HG02970 (cell line): Measurements from ENCODE around the gene TNFSF9.
"Not testable (repeated sequence)": the region's sequence is repeated elsewhere in the genome, so short reads cannot be mapped to it uniquely, and the experiment has no call there.

Experiments used
- ATAC-seq: cut with Tn5 transposase; IDR thresholded peaks from one replicate; pipeline ENCODE4 v1.9.1; 2021; ENCODE audit warnings: mild to moderate bottlenecking, moderate library complexity, moderate number of reproducible peaks; ENCODE audit not compliant: unreplicated experiment, low FRiP score

The TNFSF9 gene

GRCh38 chr19:6531163-6531955 lies 533 bp downstream of the TNFSF9 start:
- peak; percentile 9 for ATAC-seq

DNA sequence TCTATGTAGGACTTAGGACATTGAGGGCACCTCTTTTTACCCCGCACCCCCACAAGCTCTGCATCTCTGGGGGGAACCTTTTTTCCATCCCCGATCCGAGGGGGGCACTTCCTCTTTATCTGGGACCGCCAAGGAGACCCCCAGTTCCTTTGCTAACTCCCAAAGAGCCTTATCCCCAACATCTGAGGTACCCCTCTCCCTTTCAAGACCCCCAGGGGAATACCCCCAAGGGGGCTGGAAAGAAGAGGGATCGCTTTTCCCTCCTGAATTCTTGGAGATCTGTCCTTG lies 1.1 kb downstream of the TNFSF9 start:
- no peak for ATAC-seq

GRCh38 chr19:6532244-6532999 lies 1.6 kb downstream of the TNFSF9 start:
- ATAC-seq = no peak

- no peak for ATAC-seq
Observed at GRCh38 chr19:6533000-6533328, 2.1 kb downstream of the TNFSF9 start.

GRCh38 chr19:6533746-6534418 lies 3.1 kb downstream of the TNFSF9 start:
- ATAC-seq = no peak

DNA sequence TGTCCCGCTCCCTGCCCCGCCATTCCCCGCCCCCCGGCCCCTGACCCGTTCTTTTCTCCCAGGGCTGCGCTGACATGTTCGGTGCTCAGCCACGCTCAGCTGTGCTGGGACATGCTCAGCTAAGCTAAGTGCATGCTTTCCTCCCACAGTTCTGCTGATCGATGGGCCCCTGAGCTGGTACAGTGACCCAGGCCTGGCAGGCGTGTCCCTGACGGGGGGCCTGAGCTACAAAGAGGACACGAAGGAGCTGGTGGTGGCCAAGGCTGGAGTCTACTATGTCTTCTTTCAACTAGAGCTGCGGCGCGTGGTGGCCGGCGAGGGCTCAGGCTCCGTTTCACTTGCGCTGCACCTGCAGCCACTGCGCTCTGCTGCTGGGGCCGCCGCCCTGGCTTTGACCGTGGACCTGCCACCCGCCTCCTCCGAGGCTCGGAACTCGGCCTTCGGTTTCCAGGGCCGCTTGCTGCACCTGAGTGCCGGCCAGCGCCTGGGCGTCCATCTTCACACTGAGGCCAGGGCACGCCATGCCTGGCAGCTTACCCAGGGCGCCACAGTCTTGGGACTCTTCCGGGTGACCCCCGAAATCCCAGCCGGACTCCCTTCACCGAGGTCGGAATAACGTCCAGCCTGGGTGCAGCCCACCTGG lies 3.7 kb downstream of the TNFSF9 start:
- ATAC-seq = no peak

- no peak for ATAC-seq
Observed at GRCh38 chr19:6535558-6536137, 4.8 kb downstream of the TNFSF9 start.

- ATAC-seq = no peak
Observed at GRCh38 chr19:6539514-6539913, 8.7 kb downstream of the TNFSF9 start.

- no peak for ATAC-seq
Observed at GRCh38 chr19:6540918-6541689, 10.3 kb downstream of the TNFSF9 start.

- ATAC-seq = no peak
Observed at GRCh38 chr19:6543866-6544347, 13.1 kb downstream of the TNFSF9 start.

- not testable (repeated sequence) for ATAC-seq
Observed at GRCh38 chr19:6550679-6551078, 19.9 kb downstream of the TNFSF9 start.

DNA sequence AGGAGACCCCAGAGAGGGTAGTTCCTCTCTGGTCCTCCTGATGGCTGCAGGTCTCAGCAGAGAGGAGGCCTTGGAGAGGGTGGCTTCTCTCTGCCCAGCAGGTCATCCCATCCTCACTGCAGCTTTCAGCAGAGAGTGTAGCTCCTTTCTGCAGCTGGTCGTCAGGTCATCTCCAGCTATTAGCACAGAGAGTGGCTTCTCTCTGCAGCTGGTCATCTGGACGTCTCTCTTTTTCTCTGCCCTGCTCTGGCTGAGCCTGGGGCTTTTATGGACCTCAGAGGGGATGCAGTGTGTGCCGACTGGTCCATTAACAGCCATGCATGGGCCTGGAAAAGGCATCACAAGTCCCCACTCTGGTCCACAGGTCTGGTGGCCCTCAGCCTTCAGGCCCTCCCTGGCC lies 20.3 kb downstream of the TNFSF9 start:
- no peak for ATAC-seq

DNA sequence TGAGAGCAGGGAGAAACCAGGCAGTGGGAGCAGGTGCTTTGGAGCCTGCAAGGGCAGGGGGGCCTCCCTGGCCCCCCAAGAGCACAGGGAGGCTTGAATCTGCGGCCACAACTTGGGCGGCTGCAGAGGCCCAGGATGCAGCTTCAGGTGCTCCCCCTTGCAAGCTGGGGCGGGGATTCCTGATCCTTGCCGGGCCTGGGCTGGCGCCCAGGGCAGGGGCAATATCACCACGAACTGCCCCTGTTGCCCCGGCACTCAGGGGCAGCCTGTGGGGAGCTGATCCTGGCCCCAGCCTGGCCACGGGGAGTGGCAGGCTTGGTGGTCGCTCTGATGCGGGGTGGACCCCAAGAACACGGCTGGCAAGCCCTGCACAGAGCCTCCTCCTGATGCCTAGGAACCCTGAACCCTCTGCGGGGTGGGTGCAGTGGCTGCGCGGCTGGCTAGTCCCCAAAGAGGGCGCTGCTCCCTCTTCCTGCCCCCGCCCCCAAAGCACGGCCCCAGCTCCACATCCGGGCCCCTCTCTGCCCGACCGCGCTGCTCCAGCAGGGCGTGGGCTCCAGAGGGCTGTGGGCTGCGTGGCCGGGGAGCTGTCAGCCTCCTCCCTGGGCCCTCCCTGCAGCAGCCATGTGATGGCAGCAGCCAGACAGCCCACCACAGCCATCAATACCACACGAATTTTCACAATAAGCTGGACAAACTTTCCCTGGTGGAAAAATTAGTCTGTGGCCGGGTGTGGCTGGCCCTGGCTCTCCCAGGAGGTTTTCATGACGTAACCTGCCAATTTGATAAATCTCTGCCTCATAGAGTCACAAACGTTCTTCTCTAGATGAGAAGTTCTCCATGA lies 21.0 kb downstream of the TNFSF9 start:
- ATAC-seq = no peak

- ATAC-seq = no peak
Observed at GRCh38 chr19:6556043-6556449, 25.2 kb downstream of the TNFSF9 start.

- ATAC-seq = no peak
Observed at GRCh38 chr19:6556480-6557195, 25.8 kb downstream of the TNFSF9 start.

DNA sequence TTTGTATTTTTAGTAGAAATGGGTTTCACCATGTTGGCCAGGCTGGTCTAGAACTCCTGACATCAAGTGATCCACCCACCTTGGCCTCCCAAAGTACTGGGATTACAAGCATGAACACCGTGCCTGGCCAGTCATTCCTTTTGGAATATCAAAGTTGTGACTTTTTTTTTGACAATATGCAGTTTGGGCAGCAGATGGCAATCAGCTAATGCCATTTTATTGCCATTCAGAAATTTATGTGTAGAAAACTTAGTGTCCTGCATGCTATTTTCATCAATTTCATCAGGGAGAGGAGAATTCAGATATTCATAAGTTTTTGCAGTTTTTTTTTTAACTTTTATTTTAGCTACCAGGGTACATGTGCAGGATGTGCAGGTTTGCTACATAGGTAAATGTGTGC lies 31.6 kb downstream of the TNFSF9 start:
- ATAC-seq = not testable (repeated sequence)

DNA sequence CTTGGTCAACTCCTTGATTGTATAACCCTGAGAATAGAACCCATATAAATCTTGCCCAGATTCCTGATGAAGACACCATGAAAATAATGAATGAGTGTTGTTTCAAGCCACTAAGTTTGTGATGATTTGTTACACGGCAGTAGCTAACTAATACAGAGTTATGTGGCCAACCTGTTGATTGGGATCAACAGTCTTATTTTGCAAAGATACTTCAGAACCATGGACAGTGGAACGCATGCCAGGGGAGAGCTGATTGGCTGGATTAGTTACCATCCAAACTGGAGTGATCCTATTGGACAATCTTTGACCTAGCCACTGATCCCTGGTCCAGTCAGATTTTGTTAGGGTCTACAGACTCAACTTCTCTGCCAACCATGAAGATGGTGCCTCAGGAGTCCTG lies 33.6 kb downstream of the TNFSF9 start:
- ATAC-seq = no peak

DNA sequence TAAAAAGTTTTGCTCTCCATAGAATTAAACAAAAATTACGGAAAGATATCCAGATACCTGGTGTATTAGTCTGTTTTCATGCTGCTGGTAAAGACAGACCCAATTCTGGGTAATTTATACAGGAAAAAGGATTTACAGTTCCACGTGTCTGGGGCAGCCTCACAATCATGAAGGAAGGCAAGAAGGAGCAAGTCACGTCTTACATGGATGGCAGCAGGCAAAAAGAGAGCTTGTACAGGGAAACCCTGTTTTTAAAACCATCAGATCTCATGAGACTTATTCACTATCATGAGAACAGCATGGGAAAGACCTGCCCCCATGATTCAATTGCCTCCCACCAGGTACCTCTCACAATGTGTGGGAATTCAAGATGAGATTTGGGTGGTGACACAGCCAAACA lies 35.9 kb downstream of the TNFSF9 start:
- ATAC-seq = not testable (repeated sequence)
